HUES64 (cell line): ENCODE results near the gene CASS4.
"Not testable (repeated sequence)": the region's sequence is repeated elsewhere in the genome, so short reads cannot be mapped to it uniquely, and the experiment has no call there.

ENCODE experiments used
- H3K27ac ChIP-seq: 2 replicates; pipeline ENCODE4 v1.7.0; 2013; ENCODE audit warnings: low read depth, low read length, inconsistent platforms
- H3K27me3 ChIP-seq: 2 replicates; pipeline ENCODE4 v1.6.1; 2013; ENCODE audit warnings: mild to moderate bottlenecking, low read length; ENCODE audit not compliant: insufficient read depth
- H3K36me3 ChIP-seq: 2 replicates; pipeline ENCODE4 v1.6.1; 2013; ENCODE audit warnings: mild to moderate bottlenecking, low read length; ENCODE audit not compliant: insufficient read depth
- H3K4me1 ChIP-seq: 2 replicates; pipeline ENCODE4 v1.6.1; 2013; ENCODE audit warnings: mild to moderate bottlenecking, low read length, moderate library complexity; ENCODE audit not compliant: insufficient read depth
- H3K4me3 ChIP-seq: 2 replicates; pipeline ENCODE4 v1.5.1; 2013; ENCODE audit warnings: mild to moderate bottlenecking, low read length, moderate library complexity
- H3K9ac ChIP-seq: 2 replicates; pipeline ENCODE4 v1.6.1; 2013; ENCODE audit warnings: mild to moderate bottlenecking, low read depth, low read length
- H3K9me3 ChIP-seq: 2 replicates; pipeline ENCODE4 v1.6.1; 2013; ENCODE audit warnings: low read depth, low read length; ENCODE audit not compliant: insufficient read depth
- WGBS: fragments of 150-250, 120-280 bp; methylation state at CpG from one replicate; pipeline ENCODE4 v1.1.7; 2013; ENCODE audit warnings: missing lambda C conversion rate; 5-methylcytosine and 5-hydroxymethylcytosine counted together

CASS4 gene

GRCh38 chr20:56380375-56380774 lies 31.7 kb upstream of the CASS4 start:
- H3K9me3 ChIP-seq, result no peaks in the 10 kb centered on the region
- no peak overlapping the region for H3K27ac ChIP-seq
- H3K36me3 ChIP-seq, result peaks cover 98% of the 10 kb centered on the region
- 67% methylated on average over 1 of the region's 1 CpG for WGBS
- no peaks in the 10 kb centered on the region for H3K27me3 ChIP-seq
- H3K4me1 ChIP-seq, result no peaks in the 10 kb centered on the region
- H3K4me3 ChIP-seq, result no peak overlapping the region
- no peak overlapping the region for H3K9ac ChIP-seq

GRCh38 chr20:56381501-56381900 lies 30.6 kb upstream of the CASS4 start:
- 91% methylated on average over 1 of the region's 1 CpG for WGBS
- Histone ChIP-seq H3K27me3 (no peaks in the 10 kb centered on the region), H3K36me3 (peaks cover 96% of the 10 kb centered on the region), H3K9ac (no peak overlapping the region), H3K9me3 (no peaks in the 10 kb centered on the region), H3K27ac (no peak overlapping the region), H3K4me3 (no peak overlapping the region), H3K4me1 (no peaks in the 10 kb centered on the region)

DNA sequence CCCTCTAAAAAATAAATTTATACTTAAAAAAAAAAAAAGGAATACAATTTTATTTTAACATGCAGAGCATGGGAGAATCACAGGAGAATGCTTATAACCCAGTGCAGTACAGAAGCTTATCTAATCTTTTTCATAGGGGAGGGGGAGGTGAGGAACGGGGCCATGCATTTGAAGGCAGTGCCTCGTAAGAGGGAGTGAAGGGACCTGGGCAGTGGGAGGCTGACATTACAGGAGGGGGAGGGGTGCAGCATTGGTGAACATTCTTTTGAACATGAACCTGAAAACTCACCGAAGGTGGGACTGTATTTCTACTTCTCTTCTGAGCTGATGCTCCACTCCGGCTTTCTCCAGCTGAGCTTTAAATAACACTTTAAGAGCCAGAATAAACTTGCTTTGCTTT lies 29.4 kb upstream of the CASS4 start:
- peaks cover 97% of the 10 kb centered on the region for H3K36me3 ChIP-seq
- H3K9me3 ChIP-seq, result no peaks in the 10 kb centered on the region
- no peak overlapping the region for H3K9ac ChIP-seq
- no peak overlapping the region for H3K4me3 ChIP-seq
- no peaks in the 10 kb centered on the region for H3K27me3 ChIP-seq
- WGBS, result 88% methylated on average over 4 of the region's 4 CpGs
- no peaks in the 10 kb centered on the region for H3K4me1 ChIP-seq
- no peak overlapping the region for H3K27ac ChIP-seq

DNA sequence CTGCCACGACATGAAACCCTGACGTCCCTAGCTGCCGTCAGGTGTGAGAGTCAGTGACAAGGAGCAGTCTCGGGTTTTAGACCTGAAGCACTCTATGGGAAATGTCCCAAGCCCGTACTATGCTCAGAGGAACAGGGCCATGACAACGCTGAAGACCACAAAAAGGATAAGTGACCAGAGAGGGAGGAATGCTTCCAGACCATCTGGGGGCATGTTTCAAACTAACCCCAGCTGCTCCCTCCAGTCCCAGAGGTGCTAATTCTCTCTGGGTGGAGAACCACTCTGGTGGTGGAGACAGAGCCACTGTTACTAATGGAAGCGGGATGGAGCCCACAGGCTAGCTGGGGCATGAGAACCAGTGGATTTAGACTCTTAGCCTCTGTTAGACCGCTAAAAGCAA lies 28.7 kb upstream of the CASS4 start:
- Histone ChIP-seq H3K9ac (no peak overlapping the region), H3K9me3 (no peaks in the 10 kb centered on the region), H3K4me3 (no peak overlapping the region), H3K27ac (no peak overlapping the region), H3K4me1 (no peaks in the 10 kb centered on the region), H3K36me3 (peaks cover 97% of the 10 kb centered on the region), H3K27me3 (no peaks in the 10 kb centered on the region)
- WGBS, result 89% methylated on average over 8 of the region's 8 CpGs

GRCh38 chr20:56385130-56385529 lies 26.9 kb upstream of the CASS4 start:
- 95% methylated on average over 4 of the region's 4 CpGs for WGBS
- Histone ChIP-seq H3K9ac (no peak overlapping the region), H3K36me3 (peaks cover 96% of the 10 kb centered on the region), H3K4me1 (no peaks in the 10 kb centered on the region), H3K9me3 (no peaks in the 10 kb centered on the region), H3K4me3 (no peak overlapping the region), H3K27me3 (no peaks in the 10 kb centered on the region), H3K27ac (no peak overlapping the region)

GRCh38 chr20:56386219-56386618 lies 25.8 kb upstream of the CASS4 start:
- Histone ChIP-seq H3K4me3 (no peak overlapping the region), H3K4me1 (peaks cover 7% of the 10 kb centered on the region), H3K9ac (no peak overlapping the region), H3K9me3 (no peaks in the 10 kb centered on the region), H3K27me3 (no peaks in the 10 kb centered on the region), H3K36me3 (peaks cover 95% of the 10 kb centered on the region), H3K27ac (no peak overlapping the region)
- 94% methylated on average over 6 of the region's 6 CpGs for WGBS

- H3K36me3 ChIP-seq, result peaks cover 72% of the 10 kb centered on the region
- no peak overlapping the region for H3K27ac ChIP-seq
- H3K9ac ChIP-seq, result no peak overlapping the region
- 81% methylated on average over 4 of the region's 4 CpGs for WGBS
- no peaks in the 10 kb centered on the region for H3K27me3 ChIP-seq
- H3K4me3 ChIP-seq, result no peak overlapping the region
- H3K9me3 ChIP-seq, result no peaks in the 10 kb centered on the region
- peaks cover 13% of the 10 kb centered on the region for H3K4me1 ChIP-seq
These were observed 23.2 kb upstream of the CASS4 start for GRCh38 chr20:56388882-56389281.

- Histone ChIP-seq H3K36me3 (peaks cover 66% of the 10 kb centered on the region), H3K4me1 (peaks cover 13% of the 10 kb centered on the region), H3K9ac (no peak overlapping the region)
These were observed 22.3 kb upstream of the CASS4 start for GRCh38 chr20:56389807-56390206.

GRCh38 chr20:56390396-56390795 lies 21.7 kb upstream of the CASS4 start:
- H3K9me3 ChIP-seq, H3K9ac ChIP-seq, H3K27me3 ChIP-seq, H3K27ac ChIP-seq: not testable (repeated sequence)
- Histone ChIP-seq H3K4me1 (peaks cover 13% of the 10 kb centered on the region), H3K4me3 (peak overlapping the region; percentile 88), H3K36me3 (peaks cover 66% of the 10 kb centered on the region)
- WGBS, result 98% methylated on average over 9 of the region's 9 CpGs

More at GRCh38 chr20:56389807-56390206, 22.3 kb upstream of the CASS4 start:
- Histone ChIP-seq H3K27me3 (no peaks in the 10 kb centered on the region), H3K4me3 (no peak overlapping the region), H3K27ac (no peak overlapping the region), H3K9me3 (no peaks in the 10 kb centered on the region)
- 95% methylated on average over 4 of the region's 4 CpGs for WGBS

GRCh38 chr20:56391037-56391436 lies 21.0 kb upstream of the CASS4 start:
- Histone ChIP-seq H3K4me3 (peak overlapping the region; percentile 88), H3K9me3 (no peaks in the 10 kb centered on the region), H3K27me3 (no peaks in the 10 kb centered on the region), H3K36me3 (peaks cover 67% of the 10 kb centered on the region), H3K4me1 (peaks cover 13% of the 10 kb centered on the region), H3K27ac (no peak overlapping the region; the same call in 1 of the 2 replicates), H3K9ac (peak overlapping the region; percentile 85)
- 19% methylated on average over 10 of the region's 10 CpGs for WGBS

- peak overlapping the region; percentile 91 for H3K27ac ChIP-seq
- no peaks in the 10 kb centered on the region for H3K27me3 ChIP-seq
- H3K36me3 ChIP-seq, result peaks cover 67% of the 10 kb centered on the region
- H3K4me1 ChIP-seq, result peaks cover 13% of the 10 kb centered on the region
- H3K4me3 ChIP-seq, result peak overlapping the region; percentile 88
- under 1% methylated on average over 29 of the region's 29 CpGs for WGBS
- no peaks in the 10 kb centered on the region for H3K9me3 ChIP-seq
- peak overlapping the region; percentile 85 for H3K9ac ChIP-seq
These were observed 20.4 kb upstream of the CASS4 start for GRCh38 chr20:56391596-56392131.
